ENCODE results near the gene ATP13A2. TPM values are rescaled to one million over a fixed set of nuclear protein-coding genes. Genes with fewer than 3 reads are reported as not detected.

The ATP13A2 gene
- polyA plus RNA-seq, result 10 to 100 TPM; 14.6 to 33.7 (median 17.4) TPM
- long read RNA-seq, donor 1, result 0 reads
- long read RNA-seq, donor 2, result 0 reads
- long read RNA-seq, donor 3, partial matches to known transcripts, result 6 of 6 reads
- long read RNA-seq, donor 3, other reads (novel, unspliced or antisense), result 0 of 6 reads
- long read RNA-seq, donor 4, result 0 reads
- long read RNA-seq, donor 5, result 0 reads
- long read RNA-seq, donor 6, partial matches to known transcripts, result 0 of 1 reads
- long read RNA-seq, donor 6, other reads (novel, unspliced or antisense), result 0 of 1 reads
- long read RNA-seq, donor 7, result 0 reads
- long read RNA-seq, donor 8, result 0 reads
- long read RNA-seq, donor 9, result 0 reads
- long read RNA-seq, donor 10, result 0 reads

GRCh38 chr1:17011439-17012307 is at the start of gene ATP13A2:
Gene ATP13A2 (minus strand): TSS chr1:17011928. CDS start chr1:17011738, 190 bp downstream.
- peak within 1 kb of the TSS; percentile 63 to 89 (median 79) for H3K4me3 ChIP-seq (ENCODE audit: low read depth in 1 of 3, low read length in 3 of 3)
- no peaks in the 10 kb centered on the region for H3K9me3 ChIP-seq (ENCODE audit: control insufficient read depth in 2 of 2, insufficient read depth in 1 of 2, low read depth in 1 of 2, low read length in 1 of 2)
- H3K27ac ChIP-seq (ENCODE audit: low read depth in 1 of 3, low read length in 2 of 3), result peak within 1 kb of the TSS in 1 of 3 donors; percentile 32
- no peaks in the 10 kb centered on the region for H3K36me3 ChIP-seq (ENCODE audit: control insufficient read depth in 3 of 3, insufficient read depth in 2 of 3, low read depth in 1 of 3, low read length in 3 of 3)
- no peaks in the 10 kb centered on the region for H3K27me3 ChIP-seq (ENCODE audit: control insufficient read depth in 3 of 3, insufficient read depth in 3 of 3, low read length in 3 of 3)
- FAIRE-seq, result no peak
- peak; percentile 88 to 95 for DNase-seq
- WGBS, 3 donors, result 1% methylated on average over 33 to 94 of the region's 94 CpGs
- H3K4me1 ChIP-seq (ENCODE audit: control insufficient read depth in 3 of 3, insufficient read depth in 2 of 3, low read depth in 1 of 3, low read length in 2 of 3), result peaks cover 0 to 22% (median 0%) of the 10 kb centered on the region in 3 donors

- WGBS, 3 donors, result 72 to 79% (median 78%) methylated on average over 3 of the region's 3 CpGs
- peaks cover 0 to 3% (median 0%) of the 10 kb centered on the region in 3 donors for H3K4me1 ChIP-seq (ENCODE audit: control insufficient read depth in 3 of 3, insufficient read depth in 2 of 3, low read depth in 1 of 3, low read length in 2 of 3)
- peaks cover 0 to 7% of the 10 kb centered on the region in 2 donors for H3K9me3 ChIP-seq (ENCODE audit: control insufficient read depth in 2 of 2, insufficient read depth in 1 of 2, low read depth in 1 of 2, low read length in 1 of 2)
- H3K4me3 ChIP-seq (ENCODE audit: low read depth in 1 of 3, low read length in 3 of 3), result no peak overlapping the region
- DNase-seq (no peak), FAIRE-seq (no peak)
- no peak overlapping the region for H3K27ac ChIP-seq (ENCODE audit: low read depth in 1 of 3, low read length in 2 of 3)
- no peaks in the 10 kb centered on the region for H3K27me3 ChIP-seq (ENCODE audit: control insufficient read depth in 3 of 3, insufficient read depth in 3 of 3, low read length in 3 of 3)
- no peaks in the 10 kb centered on the region for H3K36me3 ChIP-seq (ENCODE audit: control insufficient read depth in 3 of 3, insufficient read depth in 2 of 3, low read depth in 1 of 3, low read length in 3 of 3)
Measured at GRCh38 chr1:17061486-17061885, 49.8 kb upstream of the ATP13A2 start.

- H3K4me1 ChIP-seq (ENCODE audit: control insufficient read depth in 3 of 3, insufficient read depth in 2 of 3, low read depth in 1 of 3, low read length in 2 of 3), result peaks cover 0 to 3% (median 0%) of the 10 kb centered on the region in 3 donors
- 59 to 61% (median 60%) methylated on average over 11 of the region's 11 CpGs for WGBS, 3 donors
- peaks cover 0 to 6% of the 10 kb centered on the region in 2 donors for H3K9me3 ChIP-seq (ENCODE audit: control insufficient read depth in 2 of 2, insufficient read depth in 1 of 2, low read depth in 1 of 2, low read length in 1 of 2)
- no peaks in the 10 kb centered on the region for H3K27me3 ChIP-seq (ENCODE audit: control insufficient read depth in 3 of 3, insufficient read depth in 3 of 3, low read length in 3 of 3)
- no peak overlapping the region for H3K4me3 ChIP-seq (ENCODE audit: low read depth in 1 of 3, low read length in 3 of 3)
- H3K36me3 ChIP-seq (ENCODE audit: control insufficient read depth in 3 of 3, insufficient read depth in 2 of 3, low read depth in 1 of 3, low read length in 3 of 3), result no peaks in the 10 kb centered on the region
- FAIRE-seq (no peak), DNase-seq (no peak)
- H3K27ac ChIP-seq (ENCODE audit: low read depth in 1 of 3, low read length in 2 of 3), result no peak overlapping the region
Measured at GRCh38 chr1:17060306-17060749, 48.6 kb upstream of the ATP13A2 start.

- DNase-seq (peak; percentile 64 to 74), FAIRE-seq (no peak)
- Histone ChIP-seq H3K27ac (ENCODE audit: low read depth in 1 of 3, low read length in 2 of 3) (no peak overlapping the region), H3K4me1 (ENCODE audit: control insufficient read depth in 3 of 3, insufficient read depth in 2 of 3, low read depth in 1 of 3, low read length in 2 of 3) (peaks cover 0 to 3% (median 0%) of the 10 kb centered on the region in 3 donors), H3K9me3 (ENCODE audit: control insufficient read depth in 2 of 2, insufficient read depth in 1 of 2, low read depth in 1 of 2, low read length in 1 of 2) (no peaks in the 10 kb centered on the region), H3K27me3 (ENCODE audit: control insufficient read depth in 3 of 3, insufficient read depth in 3 of 3, low read length in 3 of 3) (no peaks in the 10 kb centered on the region), H3K4me3 (ENCODE audit: low read depth in 1 of 3, low read length in 3 of 3) (no peak overlapping the region), H3K36me3 (ENCODE audit: control insufficient read depth in 3 of 3, insufficient read depth in 2 of 3, low read depth in 1 of 3, low read length in 3 of 3) (no peaks in the 10 kb centered on the region)
- 36 to 42% (median 36%) methylated on average over 12 of the region's 12 CpGs for WGBS, 3 donors
Measured at GRCh38 chr1:17059391-17060305, 47.9 kb upstream of the ATP13A2 start.

GRCh38 chr1:17056551-17056950 is 44.8 kb upstream of the ATP13A2 start:
- no peaks in the 10 kb centered on the region for H3K27me3 ChIP-seq (ENCODE audit: control insufficient read depth in 3 of 3, insufficient read depth in 3 of 3, low read length in 3 of 3)

GRCh38 chr1:17055801-17056200 is 44.1 kb upstream of the ATP13A2 start:
- DNase-seq, result no peak

More at GRCh38 chr1:17056551-17056950, 44.8 kb upstream of the ATP13A2 start:
- Histone ChIP-seq H3K36me3 (ENCODE audit: control insufficient read depth in 3 of 3, insufficient read depth in 2 of 3, low read depth in 1 of 3, low read length in 3 of 3) (no peaks in the 10 kb centered on the region), H3K9me3 (ENCODE audit: control insufficient read depth in 2 of 2, insufficient read depth in 1 of 2, low read depth in 1 of 2, low read length in 1 of 2) (no peaks in the 10 kb centered on the region), H3K27ac (ENCODE audit: low read depth in 1 of 3, low read length in 2 of 3) (no peak overlapping the region), H3K4me1 (ENCODE audit: control insufficient read depth in 3 of 3, insufficient read depth in 2 of 3, low read depth in 1 of 3, low read length in 2 of 3) (peaks cover 0 to 10% (median 6%) of the 10 kb centered on the region in 3 donors), H3K4me3 (ENCODE audit: low read depth in 1 of 3, low read length in 3 of 3) (no peak overlapping the region)
- FAIRE-seq (no peak), DNase-seq (no peak)
- WGBS, 3 donors, result 74 to 81% (median 75%) methylated on average over 4 of the region's 4 CpGs

GRCh38 chr1:17053685-17054410 is 42.1 kb upstream of the ATP13A2 start, which contains the start of gene SDHB:
Gene SDHB (minus strand): TSS chr1:17054032. CDS start chr1:17054019, 13 bp downstream.
- peak; percentile 98 to 99 for DNase-seq
- peaks cover 2 to 14% (median 5%) of the 10 kb centered on the region in 3 donors for H3K36me3 ChIP-seq (ENCODE audit: control insufficient read depth in 3 of 3, insufficient read depth in 2 of 3, low read depth in 1 of 3, low read length in 3 of 3)
- H3K27ac ChIP-seq (ENCODE audit: low read depth in 1 of 3, low read length in 2 of 3), result peak within 1 kb of the TSS; percentile 89 to 96 (median 91)
- H3K4me3 ChIP-seq (ENCODE audit: low read depth in 1 of 3, low read length in 3 of 3), result peak within 1 kb of the TSS; percentile 67 to 92 (median 84)
- 0% methylated on average over 40 to 44 of the region's 44 CpGs for WGBS, 3 donors
- H3K9me3 ChIP-seq (ENCODE audit: control insufficient read depth in 2 of 2, insufficient read depth in 1 of 2, low read depth in 1 of 2, low read length in 1 of 2), result no peaks in the 10 kb centered on the region
- no peaks in the 10 kb centered on the region for H3K27me3 ChIP-seq (ENCODE audit: control insufficient read depth in 3 of 3, insufficient read depth in 3 of 3, low read length in 3 of 3)
- no peak for FAIRE-seq
- H3K4me1 ChIP-seq (ENCODE audit: control insufficient read depth in 3 of 3, insufficient read depth in 2 of 3, low read depth in 1 of 3, low read length in 2 of 3), result peaks cover 0 to 10% (median 6%) of the 10 kb centered on the region in 3 donors

More at GRCh38 chr1:17055801-17056200, 44.1 kb upstream of the ATP13A2 start:
- H3K9me3 ChIP-seq (ENCODE audit: control insufficient read depth in 2 of 2, insufficient read depth in 1 of 2, low read depth in 1 of 2, low read length in 1 of 2), result no peaks in the 10 kb centered on the region
- H3K4me3 ChIP-seq (ENCODE audit: low read depth in 1 of 3, low read length in 3 of 3), result no peak overlapping the region
- H3K27me3 ChIP-seq (ENCODE audit: control insufficient read depth in 3 of 3, insufficient read depth in 3 of 3, low read length in 3 of 3), result no peaks in the 10 kb centered on the region
- H3K27ac ChIP-seq (ENCODE audit: low read depth in 1 of 3, low read length in 2 of 3), result no peak overlapping the region
- no peak for FAIRE-seq
- 91 to 94% (median 93%) methylated on average over 7 of the region's 7 CpGs for WGBS, 3 donors
- H3K4me1 ChIP-seq (ENCODE audit: control insufficient read depth in 3 of 3, insufficient read depth in 2 of 3, low read depth in 1 of 3, low read length in 2 of 3), result peaks cover 0 to 10% (median 6%) of the 10 kb centered on the region in 3 donors
- peaks cover 0 to 2% (median 0%) of the 10 kb centered on the region in 3 donors for H3K36me3 ChIP-seq (ENCODE audit: control insufficient read depth in 3 of 3, insufficient read depth in 2 of 3, low read depth in 1 of 3, low read length in 3 of 3)

All from small intestine (tissue), 16 donors.